Breast epithelium (tissue), 4 donors: ENCODE results near the gene NR4A3. TPM values are rescaled to one million over a fixed set of nuclear protein-coding genes. Genes with fewer than 3 reads are reported as not detected.

ENCODE experiments used
- DNase-seq, 2 donors: peaks; one replicate each; pipeline ENCODE4 v3.0.0-alpha.2; 2019; ENCODE audit warnings: low spot score in 2 of 2
- H3K27ac ChIP-seq, 2 donors: fragments of 200-600 bp; sonication (generic) in 1 of 2; one replicate each; pipeline ENCODE4 v1.5.1; 2016 to 2019; ENCODE audit warnings: mild to moderate bottlenecking in 1 of 2
- H3K27me3 ChIP-seq, 2 donors: fragments of 200-600 bp; sonication (generic) in 1 of 2; one replicate each; pipeline versions ENCODE4 v1.5.1 to v1.6.0; 2017 to 2019; ENCODE audit warnings: control low read depth in 1 of 2, mild to moderate bottlenecking in 1 of 2
- H3K36me3 ChIP-seq: fragments of 200-600 bp; one replicate; pipeline ENCODE4 v1.5.1; 2019
- H3K4me1 ChIP-seq, 2 donors: fragments of 200-600 bp; sonication (generic); one replicate each; pipeline ENCODE4 v1.5.1; 2016 to 2019; ENCODE audit warnings: control low read depth in 1 of 2
- H3K4me3 ChIP-seq, 3 donors: fragments of 200-600 bp; sonication (generic); 1 replicate in 2 of 3; 2 replicates in 1 of 3; pipeline ENCODE4 v1.5.1; 2016 to 2019; ENCODE audit warnings: mild to moderate bottlenecking in 3 of 3, moderate library complexity in 2 of 3
- H3K9me3 ChIP-seq, 2 donors: fragments of 200-600 bp; sonication (generic) in 1 of 2; one replicate each; pipeline ENCODE4 v1.5.1; 2016 to 2019; ENCODE audit warnings: control low read depth in 1 of 2
- POLR2A ChIP-seq: fragments of 450-650 bp; IDR thresholded peaks from one replicate; pipeline ENCODE4 v1.6.1; 2016; ENCODE audit warnings: antibody characterized with exemption, mild to moderate bottlenecking, moderate library complexity
- POLR2AphosphoS5 ChIP-seq, 3 donors: sonication (generic); formaldehyde crosslinking; IDR thresholded peaks; one replicate each; pipeline ENCODE4 v1.6.1; 2017; ENCODE audit warnings: antibody characterized with exemption in 3 of 3
- intact Hi-C: fragments of 100-400 bp; cut with DNase I; formaldehyde crosslinking; loops from one replicate; pipeline ENCODE4 v1.15.1; 2023; ENCODE audit warnings: low total_unique reads
- total RNA-seq, 3 donors: library from RNA; depleted of rRNA; stranded (reverse); fragments of >200 nt; gene quantifications; one replicate each; pipeline ENCODE4 v1.1.0, GENCODE V29; 2016
- TF ChIP-seq, protein P1 (sequence below), 3 donors: fragments of 450-650 bp; IDR thresholded peaks; one replicate each; pipeline ENCODE4 v1.5.1; 2016 to 2017; ENCODE audit warnings: antibody characterized with exemption in 3 of 3, mild to moderate bottlenecking in 3 of 3, moderate library complexity in 3 of 3

The NR4A3 gene
- total RNA-seq, 3 donors from 2014 or later, result 1.3 to 34.1 (median 4.9) TPM

DNA sequence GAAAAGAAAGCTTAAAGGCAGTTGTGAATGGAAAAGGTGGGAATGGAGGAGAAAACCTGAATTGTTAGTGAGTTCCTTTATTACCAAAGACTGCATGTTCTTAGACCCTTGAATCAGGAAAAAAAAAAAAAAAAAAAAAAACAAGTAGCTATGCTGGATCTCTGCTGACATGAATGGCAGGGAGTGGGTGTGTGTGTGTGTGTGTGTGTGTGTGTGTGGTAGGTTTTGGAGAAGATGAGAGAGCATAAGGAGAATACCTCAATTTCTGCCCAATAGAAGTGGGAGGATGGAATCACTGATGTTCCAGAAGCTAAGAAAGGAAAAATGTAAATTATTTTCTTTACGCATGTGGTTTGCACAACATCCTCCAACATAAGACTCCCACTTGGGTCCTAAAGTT lies 25.5 kb upstream of the NR4A3 start:
- intact Hi-C loops, result no loop called here
- Histone ChIP-seq H3K27me3 (no peaks in the 10 kb centered on the region), H3K36me3 (no peaks in the 10 kb centered on the region), H3K4me3 (no peak overlapping the region), H3K9me3 (no peaks in the 10 kb centered on the region), H3K27ac (no peak overlapping the region), H3K4me1 (no peaks in the 10 kb centered on the region)
- TF ChIP-seq, protein P1, sequence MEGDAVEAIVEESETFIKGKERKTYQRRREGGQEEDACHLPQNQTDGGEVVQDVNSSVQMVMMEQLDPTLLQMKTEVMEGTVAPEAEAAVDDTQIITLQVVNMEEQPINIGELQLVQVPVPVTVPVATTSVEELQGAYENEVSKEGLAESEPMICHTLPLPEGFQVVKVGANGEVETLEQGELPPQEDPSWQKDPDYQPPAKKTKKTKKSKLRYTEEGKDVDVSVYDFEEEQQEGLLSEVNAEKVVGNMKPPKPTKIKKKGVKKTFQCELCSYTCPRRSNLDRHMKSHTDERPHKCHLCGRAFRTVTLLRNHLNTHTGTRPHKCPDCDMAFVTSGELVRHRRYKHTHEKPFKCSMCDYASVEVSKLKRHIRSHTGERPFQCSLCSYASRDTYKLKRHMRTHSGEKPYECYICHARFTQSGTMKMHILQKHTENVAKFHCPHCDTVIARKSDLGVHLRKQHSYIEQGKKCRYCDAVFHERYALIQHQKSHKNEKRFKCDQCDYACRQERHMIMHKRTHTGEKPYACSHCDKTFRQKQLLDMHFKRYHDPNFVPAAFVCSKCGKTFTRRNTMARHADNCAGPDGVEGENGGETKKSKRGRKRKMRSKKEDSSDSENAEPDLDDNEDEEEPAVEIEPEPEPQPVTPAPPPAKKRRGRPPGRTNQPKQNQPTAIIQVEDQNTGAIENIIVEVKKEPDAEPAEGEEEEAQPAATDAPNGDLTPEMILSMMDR (IDR thresholded peaks at IDR 0.05), result no peak
- TF ChIP-seq POLR2A (no peak), POLR2AphosphoS5 (IDR thresholded peaks at IDR 0.05) (no peak)
- no peak for DNase-seq

DNA sequence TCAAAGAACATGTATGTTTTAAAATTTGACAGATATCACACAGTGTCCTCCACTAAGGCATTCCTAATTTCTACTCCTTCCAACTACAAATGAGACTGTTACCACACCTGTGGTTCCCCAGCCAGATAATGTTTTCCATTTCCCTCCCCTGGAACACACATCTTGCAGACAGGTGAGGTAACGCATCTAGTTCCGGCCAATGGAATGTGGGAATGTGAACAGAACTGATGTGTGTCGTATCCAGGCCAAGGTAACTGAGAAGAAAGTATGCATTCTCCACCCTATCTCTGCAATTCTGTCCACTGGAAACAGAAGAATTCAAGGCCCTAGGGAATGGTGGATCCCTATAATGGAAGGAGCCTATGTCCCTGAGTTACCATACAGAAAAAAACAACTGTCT lies 19.9 kb upstream of the NR4A3 start:
- intact Hi-C loops, result no loop called here
- H3K9me3 ChIP-seq, result no peaks in the 10 kb centered on the region
- no peaks in the 10 kb centered on the region for H3K27me3 ChIP-seq
- no peak for DNase-seq
- H3K27ac ChIP-seq, result no peak overlapping the region
- no peaks in the 10 kb centered on the region for H3K4me1 ChIP-seq
- H3K4me3 ChIP-seq, result no peak overlapping the region
- no peaks in the 10 kb centered on the region for H3K36me3 ChIP-seq
- no peak for TF ChIP-seq POLR2AphosphoS5 (IDR thresholded peaks at IDR 0.05)
- TF ChIP-seq, protein P1 (IDR thresholded peaks at IDR 0.05), result no peak

DNA sequence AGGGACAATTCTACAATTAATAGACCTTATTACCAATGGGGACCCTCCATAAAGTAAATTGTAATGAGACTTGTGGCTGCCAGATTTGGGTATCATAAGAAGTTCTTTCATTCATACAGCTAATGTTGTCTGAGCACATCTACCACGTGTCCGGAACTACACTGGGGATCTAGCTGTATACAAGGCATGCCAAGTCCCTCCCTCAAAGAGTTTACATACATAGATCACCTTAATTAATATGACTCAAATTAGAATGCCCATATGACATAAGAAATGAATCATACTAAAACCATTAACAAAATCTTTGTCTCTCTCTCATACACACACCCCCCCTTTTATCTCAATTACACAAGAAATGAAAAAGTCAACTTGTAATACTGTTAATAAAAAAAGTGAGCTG lies 18.0 kb upstream of the NR4A3 start:
- no peak overlapping the region for H3K4me3 ChIP-seq
- intact Hi-C loops, result no loop called here
- no peak for TF ChIP-seq POLR2AphosphoS5 (IDR thresholded peaks at IDR 0.05)
- TF ChIP-seq, protein P1 (IDR thresholded peaks at IDR 0.05), result no peak
- no peak for TF ChIP-seq POLR2A
- no peaks in the 10 kb centered on the region for H3K9me3 ChIP-seq
- no peaks in the 10 kb centered on the region for H3K36me3 ChIP-seq
- DNase-seq, result no peak
- H3K27ac ChIP-seq, result no peak overlapping the region
- no peaks in the 10 kb centered on the region for H3K27me3 ChIP-seq
- no peaks in the 10 kb centered on the region for H3K4me1 ChIP-seq

GRCh38 chr9:99807276-99807852 lies 14.3 kb upstream of the NR4A3 start:
- no peaks in the 10 kb centered on the region for H3K27me3 ChIP-seq
- intact Hi-C loops, result loop anchor here (2.0 kb wide), 1 partner anchor 105 kb away; no protein-coding TSS in a partner anchor
- peak; percentile 67 to 71 for DNase-seq

DNA sequence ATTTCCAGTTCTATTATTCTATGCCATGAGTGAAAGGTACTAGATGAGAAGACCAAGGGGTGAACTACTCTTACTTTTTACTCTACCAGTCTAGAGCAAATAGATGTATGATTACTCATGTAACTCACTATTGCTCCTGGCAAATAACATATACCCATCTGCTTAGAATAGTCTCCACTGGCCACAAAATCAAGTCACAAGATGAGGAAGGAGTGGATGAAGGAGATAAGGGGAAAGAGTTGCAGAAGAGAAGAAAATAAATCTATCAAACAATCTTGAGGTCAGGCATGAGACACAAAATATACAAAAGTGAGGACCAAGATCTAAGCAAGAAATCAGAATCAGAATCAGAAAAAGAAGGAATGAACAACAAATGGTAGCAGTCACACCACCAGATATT lies 13.7 kb upstream of the NR4A3 start:
- TF ChIP-seq POLR2AphosphoS5 (IDR thresholded peaks at IDR 0.05) (no peak), POLR2A (no peak)
- TF ChIP-seq, protein P1 (IDR thresholded peaks at IDR 0.05), result no peak
- H3K27ac ChIP-seq, result peak overlapping the region in 1 of 2 donors; percentile 33

More at GRCh38 chr9:99807276-99807852, 14.3 kb upstream of the NR4A3 start:
- no peaks in the 10 kb centered on the region for H3K9me3 ChIP-seq
- TF ChIP-seq, protein P1 (IDR thresholded peaks at IDR 0.05), result peak; percentile 46 to 70 (median 54)
- TF ChIP-seq POLR2AphosphoS5 (IDR thresholded peaks at IDR 0.05) (peak in 1 of 3 donors; percentile 55), POLR2A (no peak)
- no peaks in the 10 kb centered on the region for H3K36me3 ChIP-seq
- H3K4me3 ChIP-seq, result no peak overlapping the region
- H3K27ac ChIP-seq, result peak overlapping the region in 1 of 2 donors; percentile 33
- H3K4me1 ChIP-seq, result no peaks in the 10 kb centered on the region

More for the DNA sequence above, 13.7 kb upstream of the NR4A3 start:
- no peaks in the 10 kb centered on the region for H3K36me3 ChIP-seq
- H3K27me3 ChIP-seq, result no peaks in the 10 kb centered on the region
- H3K9me3 ChIP-seq, result no peaks in the 10 kb centered on the region
- no peaks in the 10 kb centered on the region for H3K4me1 ChIP-seq
- no peak for DNase-seq
- intact Hi-C loops, result loop anchor here (2.0 kb wide), 1 partner anchor 105 kb away; no protein-coding TSS in a partner anchor
- H3K4me3 ChIP-seq, result no peak overlapping the region
